ENCODE results near the gene RIMBP2.
A peak's percentile ranks its signal among the peaks of the same experiment; 100 is the strongest.

Gene RIMBP2

GRCh38 chr12:130462558-130463274 lies 253.4 kb downstream of the RIMBP2 start:
- DNase-seq (ENCODE audit: low spot score): no peak

- DNase-seq (ENCODE audit: low spot score): no peak
Measured at GRCh38 chr12:130461839-130462557, 254.1 kb downstream of the RIMBP2 start.

- DNase-seq (ENCODE audit: low spot score): no peak
Measured at GRCh38 chr12:130461447-130461815, 254.7 kb downstream of the RIMBP2 start.

GRCh38 chr12:130460611-130461446 lies 255.3 kb downstream of the RIMBP2 start:
- DNase-seq (ENCODE audit: low spot score): no peak

- no peak for DNase-seq (ENCODE audit: low spot score)
Measured at GRCh38 chr12:130459916-130460315, 256.2 kb downstream of the RIMBP2 start.

- DNase-seq (ENCODE audit: low spot score): no peak
Measured at GRCh38 chr12:130458341-130458740, 257.8 kb downstream of the RIMBP2 start.

- DNase-seq (ENCODE audit: low spot score): peak; percentile 46
Measured at GRCh38 chr12:130457215-130457614, 258.9 kb downstream of the RIMBP2 start.

GRCh38 chr12:130456375-130457199 lies 259.5 kb downstream of the RIMBP2 start:
- DNase-seq (ENCODE audit: low spot score): no peak

GRCh38 chr12:130455161-130455560 lies 260.9 kb downstream of the RIMBP2 start:
- no peak for DNase-seq (ENCODE audit: low spot score)

GRCh38 chr12:130454296-130454695 lies 261.8 kb downstream of the RIMBP2 start:
- no peak for DNase-seq (ENCODE audit: low spot score)

GRCh38 chr12:130452546-130452945 lies 263.6 kb downstream of the RIMBP2 start:
- DNase-seq (ENCODE audit: low spot score): no peak

GRCh38 chr12:130451001-130451930 lies 264.8 kb downstream of the RIMBP2 start:
- no peak for DNase-seq (ENCODE audit: low spot score)

GRCh38 chr12:130449291-130449690 lies 266.8 kb downstream of the RIMBP2 start:
- no peak for DNase-seq (ENCODE audit: low spot score)

- no peak for DNase-seq (ENCODE audit: low spot score)
Measured at GRCh38 chr12:130448044-130448821, 267.9 kb downstream of the RIMBP2 start.

GRCh38 chr12:130447655-130447965 lies 268.5 kb downstream of the RIMBP2 start:
- DNase-seq (ENCODE audit: low spot score): no peak

- DNase-seq (ENCODE audit: low spot score): no peak
Measured at GRCh38 chr12:130446846-130447654, 269.0 kb downstream of the RIMBP2 start.

- no peak for DNase-seq (ENCODE audit: low spot score)
Measured at GRCh38 chr12:130444986-130445385, 271.1 kb downstream of the RIMBP2 start.

GRCh38 chr12:130444061-130444460 lies 272.0 kb downstream of the RIMBP2 start:
- no peak for DNase-seq (ENCODE audit: low spot score)
